GM12878 (cell line): ENCODE data around the gene CLCA2.

Experiments
- CTCF ChIP-seq, 3 experiments: IDR thresholded peaks in 2 of 3; conservative IDR thresholded peaks in 1 of 3; 2 replicates each; pipeline ENCODE4 v1.5.1; 2011; ENCODE audit warnings: low read depth in 3 of 3, low read length in 3 of 3, mild to moderate bottlenecking in 3 of 3, control low read depth in 2 of 3, moderate library complexity in 2 of 3, inconsistent platforms in 1 of 3, mixed read lengths in 1 of 3; ENCODE audit not compliant: control insufficient read depth in 2 of 3, insufficient read depth in 1 of 3; ENCODE audit errors: extremely low read depth in 1 of 3
- RAD51 ChIP-seq: fragments of 450-650 bp; IDR thresholded peaks from 2 replicates; pipeline ENCODE4 v1.6.1; 2016; ENCODE audit warnings: moderate library complexity, mild to moderate bottlenecking, inconsistent platforms
- RFX5 ChIP-seq: IDR thresholded peaks from 2 replicates; pipeline ENCODE4 v1.6.1; 2011; ENCODE audit warnings: low read depth, low read length, improper control_type of control experiment

DNA sequence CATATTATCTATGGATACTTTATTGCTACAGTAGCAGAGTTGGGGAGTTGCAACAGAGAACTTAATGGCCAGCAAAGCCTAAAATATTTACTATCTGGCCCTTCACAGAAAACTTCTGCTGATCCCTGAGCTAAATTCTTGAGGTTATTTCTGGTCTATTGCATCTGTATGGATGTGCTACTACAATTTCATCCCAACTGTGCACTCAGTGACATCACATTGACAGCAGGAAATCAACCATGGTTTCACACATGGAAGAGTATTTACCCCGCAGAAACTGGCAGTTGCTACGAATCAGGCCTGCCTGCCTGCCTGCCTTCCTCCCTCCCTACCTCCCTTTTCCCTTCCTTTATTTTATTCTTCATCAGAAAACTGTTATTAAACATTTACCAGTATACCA lies 12.1 kb downstream of the CLCA2 start:
- TF ChIP-seq CTCF (IDR thresholded peaks at IDR 0.05 in 2 of 3, conservative IDR thresholded peaks at IDR 0.05 in 1 of 3; ENCODE audit: control insufficient read depth in 2 of 3, extremely low read depth in 1 of 3, insufficient read depth in 1 of 3, low read depth in 3 of 3, low read length in 3 of 3) (no peak), RFX5 (no peak), RAD51 (no peak)
